HuH-7 (cell line): ENCODE data around the gene COPS9.
A peak's percentile ranks its signal among the peaks of the same experiment; 100 is the strongest.

Experiments
- DNase-seq: peaks from one replicate; pipeline ENCODE4 v3.0.0; 2011; ENCODE audit warnings: low spot score

The COPS9 gene

GRCh38 chr2:240147911-240148587 lies 11.9 kb upstream of the COPS9 start:
- DNase-seq = no peak

DNA sequence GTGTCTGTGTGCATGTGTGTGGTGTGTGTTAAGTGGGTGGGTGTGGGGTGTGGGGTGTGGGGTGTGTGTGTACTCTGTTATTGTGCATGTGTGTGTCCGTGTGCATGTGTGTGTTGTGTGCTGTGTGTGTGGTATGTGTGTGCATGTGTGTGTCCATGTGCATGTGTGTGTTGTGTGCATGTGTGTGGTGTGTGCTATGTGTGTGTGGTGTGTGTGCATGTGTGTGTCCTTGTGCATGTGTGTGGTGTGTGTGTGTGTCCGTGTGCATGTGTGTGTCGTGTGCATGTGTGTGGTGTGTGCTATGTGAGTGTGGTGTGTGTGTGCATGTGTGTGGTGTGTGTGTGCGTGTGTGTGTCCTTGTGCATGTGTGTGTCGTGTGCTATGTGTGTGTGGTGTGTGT lies 11.3 kb upstream of the COPS9 start:
- no peak for DNase-seq

- DNase-seq = no peak
Observed at GRCh38 chr2:240146627-240147278, 10.6 kb upstream of the COPS9 start.

GRCh38 chr2:240146141-240146561 lies 10.0 kb upstream of the COPS9 start:
- no peak for DNase-seq

DNA sequence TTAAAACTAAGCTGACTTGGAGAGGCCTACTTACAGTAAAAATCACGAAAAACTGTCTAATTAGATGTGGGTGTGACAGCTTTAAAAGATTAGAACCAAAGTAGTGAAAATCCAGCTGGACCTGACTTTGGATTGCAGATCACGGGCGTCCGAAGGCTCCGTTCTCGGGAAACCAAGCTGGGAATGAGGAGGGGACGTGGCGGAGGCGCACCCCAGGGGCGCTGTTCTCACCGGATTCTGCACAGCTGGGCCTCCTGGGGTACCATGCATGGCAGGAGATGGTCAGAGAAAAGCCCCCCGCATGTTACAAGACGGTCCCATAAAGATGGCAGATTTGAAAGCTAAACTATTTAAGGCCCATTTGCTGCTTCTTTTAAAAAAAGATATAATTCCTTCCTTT lies 9.4 kb upstream of the COPS9 start:
- DNase-seq = no peak

DNA sequence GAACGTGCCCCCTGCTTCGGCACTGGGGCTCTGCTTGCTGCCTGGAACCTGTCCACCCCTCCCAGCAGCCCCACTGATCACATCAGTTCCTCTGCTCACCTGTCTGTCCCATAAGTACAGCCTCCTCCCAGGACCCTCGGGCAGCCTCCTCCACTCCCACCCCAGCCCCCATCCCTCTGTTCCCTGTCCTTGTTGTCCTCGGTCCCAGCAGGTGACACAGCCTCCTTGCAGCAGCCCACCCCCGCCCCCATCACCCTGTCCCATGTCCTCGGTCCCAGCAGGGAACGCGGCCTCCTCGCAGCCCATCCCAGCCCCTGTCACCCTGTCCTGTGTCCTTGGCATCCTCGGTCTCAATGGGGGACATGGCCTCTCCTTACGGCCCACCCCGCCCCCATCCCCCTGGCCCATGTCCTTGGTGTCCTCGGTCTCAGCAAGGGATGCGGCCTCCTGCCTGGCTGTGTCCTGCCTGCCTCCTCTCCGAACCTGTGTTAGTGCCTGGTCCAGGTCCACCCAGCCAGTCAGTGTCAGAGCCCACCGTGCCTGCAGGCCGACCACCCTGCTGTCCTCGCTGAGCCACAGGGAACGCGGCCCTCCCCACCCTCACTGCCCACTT lies 8.7 kb upstream of the COPS9 start:
- no peak for DNase-seq

DNA sequence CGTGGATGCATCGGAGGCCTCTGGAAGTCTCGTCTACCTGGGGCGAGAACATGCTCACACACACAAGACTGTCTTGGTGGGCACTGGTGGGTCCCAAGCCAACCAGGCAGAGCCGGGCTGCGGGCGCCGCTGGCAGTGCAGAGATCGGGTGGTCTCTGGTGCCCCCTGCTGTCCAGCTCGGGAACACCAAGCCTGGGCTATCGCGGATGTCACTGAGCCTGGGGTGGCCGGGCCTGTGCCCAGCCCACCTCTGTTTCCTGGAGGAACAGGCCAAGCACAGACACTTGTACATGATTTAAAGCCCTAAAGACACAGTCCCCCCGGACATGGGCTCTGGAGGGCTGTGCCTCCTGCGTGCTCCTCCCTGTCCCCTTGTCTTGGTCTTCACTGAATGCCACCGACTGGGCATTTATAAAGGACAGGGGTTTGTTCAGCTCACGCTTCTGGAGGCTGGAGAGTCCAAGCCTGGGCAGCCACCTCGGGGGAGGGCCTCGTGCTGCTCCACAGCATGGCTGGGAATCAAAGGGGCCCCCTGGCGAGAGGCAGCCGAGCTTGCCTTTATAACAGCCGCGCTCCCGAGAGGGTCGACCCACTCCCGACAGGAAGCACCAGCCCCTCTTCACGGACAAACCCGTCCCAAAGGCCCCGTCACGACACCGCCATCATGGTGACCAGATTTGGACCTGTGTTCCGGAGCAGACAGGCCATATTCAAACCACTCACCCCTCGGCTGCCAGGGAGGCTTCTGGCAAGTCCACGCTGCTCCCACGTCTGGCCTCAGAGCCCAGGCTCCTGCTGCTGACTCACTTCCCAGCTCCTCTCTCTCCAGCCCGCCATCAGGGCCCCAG lies 7.9 kb upstream of the COPS9 start:
- DNase-seq = peak; percentile 88

GRCh38 chr2:240143276-240143675 lies 7.2 kb upstream of the COPS9 start:
- DNase-seq = no peak

DNA sequence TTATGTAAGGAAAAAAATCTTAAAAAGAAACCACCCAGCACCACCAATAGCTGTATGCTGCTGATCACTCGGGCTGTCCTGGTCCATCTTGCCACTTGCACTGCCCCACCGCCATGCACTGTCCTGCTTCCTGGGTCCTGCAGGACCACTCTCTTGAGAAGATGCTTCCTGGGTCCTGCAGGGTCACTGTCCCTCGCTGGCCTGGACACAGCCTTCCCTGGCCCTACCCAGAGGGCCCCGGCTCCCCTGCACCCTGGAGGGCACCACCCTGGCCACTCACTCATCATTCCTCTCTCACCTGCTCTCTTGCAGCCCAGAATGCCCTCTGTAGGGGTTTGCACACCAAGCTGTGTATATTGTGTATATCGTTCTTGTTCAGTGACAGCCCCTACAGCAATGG lies 6.8 kb upstream of the COPS9 start:
- no peak for DNase-seq

DNA sequence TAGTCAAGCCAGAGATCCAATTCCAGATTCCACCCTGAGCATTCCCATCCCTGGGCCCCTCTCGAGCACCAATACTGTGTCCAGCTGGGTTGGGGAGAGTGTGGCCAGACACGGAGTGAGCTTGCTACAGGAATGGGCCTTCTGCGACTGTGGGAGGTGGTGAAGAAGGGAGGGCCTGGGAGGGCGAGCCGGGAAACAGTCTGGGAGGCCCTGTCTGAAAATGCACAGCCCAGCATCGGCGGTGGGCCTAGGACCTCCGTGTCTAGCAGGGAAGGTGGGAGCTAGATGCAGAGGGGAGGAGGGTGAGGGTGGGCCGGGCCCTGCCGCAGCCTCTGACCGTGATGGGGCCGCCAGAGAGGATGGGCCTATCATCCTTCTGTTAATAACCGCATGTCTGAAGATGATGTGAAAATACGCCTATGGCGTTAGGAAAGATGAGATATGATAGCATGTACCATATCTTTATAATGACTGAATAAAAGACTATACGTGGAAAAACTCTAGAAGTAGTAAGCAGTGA lies 6.2 kb upstream of the COPS9 start:
- DNase-seq = no peak

GRCh38 chr2:240141736-240142135 lies 5.6 kb upstream of the COPS9 start:
- no peak for DNase-seq

- DNase-seq = no peak
Observed at GRCh38 chr2:240140920-240141319, 4.8 kb upstream of the COPS9 start.

DNA sequence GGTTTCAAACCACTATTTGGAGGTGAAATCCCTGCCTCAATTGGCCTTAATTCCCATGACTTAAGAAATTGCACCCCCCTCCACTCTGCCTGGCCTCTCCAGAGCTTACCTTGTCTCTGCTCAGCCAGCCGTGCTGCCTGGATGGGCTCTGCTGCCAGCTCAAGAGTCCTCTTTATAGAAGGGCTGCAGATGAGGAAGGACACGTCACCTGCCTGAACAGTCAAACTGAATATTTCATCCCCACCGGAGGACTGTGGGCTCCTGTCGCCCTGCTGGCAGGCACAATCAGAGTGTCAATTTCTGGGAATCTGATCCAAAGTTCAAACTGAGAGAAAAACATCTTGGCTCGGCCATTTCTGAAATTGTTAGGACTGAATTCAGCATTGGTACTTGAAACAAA lies 4.4 kb upstream of the COPS9 start, which contains the start of gene OTOS:
TSS of gene OTOS (minus strand) at position 148 of the 400 bp plus-strand sequence. CDS start 332 bp downstream, outside the sequence.
- DNase-seq = no peak

DNA sequence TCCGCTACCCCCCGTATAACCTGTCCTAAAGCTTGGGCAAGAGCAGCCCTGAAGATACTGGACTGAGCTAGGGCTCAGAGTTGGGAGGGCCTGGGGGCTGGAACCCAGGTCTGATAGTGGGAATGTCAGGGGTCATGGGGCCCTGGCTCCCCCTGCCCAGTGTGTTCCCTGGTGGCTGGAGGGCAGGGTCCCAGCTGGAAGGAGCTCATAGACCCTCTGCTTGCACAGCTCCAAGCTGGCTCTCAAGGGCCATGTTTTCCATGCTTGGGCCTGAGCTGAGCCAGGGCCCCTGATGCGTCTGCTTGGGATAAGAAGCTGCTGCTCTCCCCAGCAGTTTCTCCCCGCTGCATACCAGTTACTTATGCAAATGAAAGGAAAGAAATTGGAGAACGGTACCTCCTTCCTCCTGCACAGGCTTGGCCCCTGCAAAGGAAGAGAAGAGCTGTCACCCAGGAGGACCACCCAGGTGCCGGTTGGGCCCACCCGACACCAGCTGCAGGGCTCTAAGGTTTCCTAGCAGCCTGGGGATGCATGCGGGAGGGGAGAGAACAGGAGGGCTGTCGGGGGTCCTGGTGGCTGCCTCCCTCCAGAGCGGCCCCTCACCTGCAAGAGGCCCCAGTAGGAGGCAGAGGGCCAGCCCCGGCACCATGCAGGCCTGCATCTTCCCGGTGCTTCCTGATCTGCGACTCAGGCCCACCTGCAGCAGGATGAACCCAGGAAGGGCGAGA lies 3.7 kb upstream of the COPS9 start:
- no peak for DNase-seq

- DNase-seq = no peak
Observed at GRCh38 chr2:240139011-240139441, 2.9 kb upstream of the COPS9 start.

DNA sequence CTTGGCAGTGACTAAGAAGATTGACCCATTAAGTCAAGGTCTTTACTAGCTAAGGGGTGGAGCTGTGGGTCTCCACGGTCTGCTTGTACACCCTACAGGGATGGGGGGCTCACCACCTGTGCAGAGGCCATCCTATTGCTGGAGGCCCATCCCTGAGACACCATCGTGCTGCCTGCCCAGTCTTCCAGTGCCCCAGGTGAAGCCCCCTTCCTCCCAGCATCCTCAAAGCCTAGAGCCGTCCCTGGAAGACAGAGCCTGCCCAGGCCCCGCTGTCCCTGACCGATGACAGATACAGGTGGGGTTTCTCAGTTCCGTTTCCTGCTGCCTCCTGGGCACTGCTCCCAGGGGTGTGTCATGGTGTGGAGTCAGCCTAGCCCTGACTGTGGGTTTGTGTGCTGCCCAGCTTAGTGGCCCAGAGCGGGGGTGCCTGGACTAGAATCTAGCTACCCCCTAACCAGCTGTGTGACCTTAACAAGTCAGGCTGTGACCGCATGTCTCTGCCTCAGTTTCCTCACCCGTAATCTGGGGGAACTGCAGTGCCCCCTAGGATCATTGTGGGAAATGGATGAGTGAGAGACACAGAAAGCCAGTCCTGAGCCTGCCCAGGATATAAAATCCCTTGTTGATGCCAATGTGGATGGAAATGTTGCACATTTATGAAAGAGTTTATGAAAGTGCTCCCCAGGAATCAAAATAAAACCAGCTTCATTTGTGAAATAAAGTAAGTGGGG lies 2.3 kb upstream of the COPS9 start:
- DNase-seq = no peak

DNA sequence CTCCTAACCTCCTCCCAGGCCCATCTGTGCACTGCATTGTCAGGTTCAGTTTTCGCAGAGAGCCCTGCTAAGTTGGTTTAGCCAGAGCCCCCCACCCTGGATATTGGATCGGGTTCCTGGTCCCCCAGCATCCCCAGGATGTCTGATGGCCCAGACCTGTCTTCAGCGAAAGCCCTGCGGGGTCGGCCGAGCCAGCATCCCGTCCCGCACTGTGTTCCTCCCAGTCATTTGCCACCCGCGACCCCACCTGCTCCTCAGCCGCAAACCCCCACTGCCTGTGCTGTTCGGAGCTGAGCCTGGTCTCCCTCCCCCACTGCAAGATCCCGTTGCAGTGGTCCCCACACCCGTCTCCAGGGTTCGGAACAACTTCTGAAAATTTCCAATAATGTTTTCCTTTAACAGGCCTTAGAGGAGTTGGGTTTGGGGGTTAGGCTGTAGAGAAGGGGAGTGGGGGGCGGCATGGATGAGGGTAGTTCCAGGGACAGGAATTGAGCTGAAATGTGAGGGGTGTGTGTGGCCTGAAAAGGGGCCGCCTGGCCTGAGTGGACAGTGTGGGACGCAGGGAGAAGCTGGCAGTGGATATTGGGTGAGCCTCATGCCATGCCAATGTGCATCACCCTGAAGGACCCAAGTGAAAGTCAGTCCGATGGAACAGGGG lies 1.6 kb upstream of the COPS9 start:
- no peak for DNase-seq

- DNase-seq = no peak
Observed at GRCh38 chr2:240136671-240137292, 677 bp upstream of the COPS9 start.

DNA sequence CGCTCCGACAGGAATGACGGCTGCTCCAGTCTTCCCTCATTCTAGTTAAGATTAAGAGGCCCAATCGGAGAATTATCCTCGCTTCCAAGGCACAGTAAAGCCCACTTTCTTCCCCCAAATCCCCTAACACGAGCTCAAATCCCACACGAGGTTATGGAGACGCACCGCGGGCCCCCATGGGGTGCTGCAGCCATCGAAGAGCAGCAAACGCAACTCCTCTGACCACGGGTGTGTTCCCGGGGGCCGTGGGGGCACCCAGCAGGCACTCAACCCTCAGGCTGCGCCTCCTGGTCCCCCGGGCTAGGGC lies 446 bp downstream of the COPS9 start:
- no peak for DNase-seq

- DNase-seq = no peak
Observed at GRCh38 chr2:240134956-240135520, 1.1 kb downstream of the COPS9 start.
